OCI-LY3 (cell line): ENCODE data around the gene CKAP5.
"Not testable (repeated sequence)": the region's sequence is repeated elsewhere in the genome, so short reads cannot be mapped to it uniquely, and the experiment has no call there.

Experiments
- H2AFZ ChIP-seq: fragments of 200-600, 300-600 bp; shearing (Covaris generic); 2 replicates; pipeline ENCODE4 v1.6.0; 2014; ENCODE audit warnings: antibody characterized with exemption, low read depth, low read length
- H3K27ac ChIP-seq: fragments of 200-600, 300-600 bp; sonication (generic); 2 replicates; pipeline ENCODE4 v1.5.1; 2014; ENCODE audit warnings: mild to moderate bottlenecking, low read length, moderate library complexity, mixed read lengths
- H3K27me3 ChIP-seq: fragments of 200-600, 300-600 bp; sonication (generic); 2 replicates; pipeline ENCODE4 v1.6.1; 2014; ENCODE audit warnings: low read depth, low read length, mixed read lengths
- H3K36me3 ChIP-seq: fragments of 200-600, 300-600 bp; sonication (generic); replicated peaks from 2 replicates; pipeline ENCODE3; 2014; ENCODE audit warnings: low read depth, low read length, mixed read lengths
- H3K4me1 ChIP-seq: fragments of 300-600, 200-600 bp; sonication (generic); 2 replicates; pipeline ENCODE4 v1.6.1; 2014; ENCODE audit warnings: low read length, mixed read lengths
- H3K4me2 ChIP-seq: fragments of 200-600, 300-600 bp; sonication (generic); 2 replicates; pipeline ENCODE4 v1.6.1; 2014; ENCODE audit warnings: low read length, mixed read lengths
- H3K4me3 ChIP-seq: fragments of 300-600, 200-600 bp; sonication (generic); 2 replicates; pipeline ENCODE4 v1.5.1; 2014; ENCODE audit warnings: antibody characterized with exemption, mild to moderate bottlenecking, low read length, moderate library complexity
- H3K79me2 ChIP-seq: fragments of 300-600, 200-600 bp; shearing (Covaris generic); 2 replicates; pipeline ENCODE4 v1.6.1; 2014; ENCODE audit warnings: mild to moderate bottlenecking, low read length, mixed read lengths
- H3K9ac ChIP-seq: fragments of 300-600, 200-600 bp; shearing (Covaris generic); 2 replicates; pipeline ENCODE4 v1.6.0; 2014; ENCODE audit warnings: mild to moderate bottlenecking, low read length, moderate library complexity
- H3K9me3 ChIP-seq: fragments of 200-600, 300-600 bp; shearing (Covaris generic); 2 replicates; pipeline ENCODE4 v1.6.1; 2014; ENCODE audit warnings: low read length, mixed read lengths; ENCODE audit not compliant: insufficient read depth
- H4K20me1 ChIP-seq: fragments of 200-600, 300-600 bp; sonication (generic); 2 replicates; pipeline ENCODE4 v1.6.1; 2016; ENCODE audit warnings: low read length, mixed read lengths; ENCODE audit not compliant: insufficient read depth
- CTCF ChIP-seq: fragments of 200-600, 300-600 bp; sonication (generic); IDR thresholded peaks from 2 replicates; pipeline ENCODE4 v1.5.1; 2014; ENCODE audit warnings: antibody characterized with exemption, low read length, low read depth
- EZH2phosphoT487 ChIP-seq: fragments of 200-600 bp; shearing (Covaris generic); IDR thresholded peaks from 2 replicates; pipeline ENCODE4 v1.6.1; 2018; ENCODE audit warnings: antibody characterized with exemption, mixed run types, low read depth

CKAP5 gene

DNA sequence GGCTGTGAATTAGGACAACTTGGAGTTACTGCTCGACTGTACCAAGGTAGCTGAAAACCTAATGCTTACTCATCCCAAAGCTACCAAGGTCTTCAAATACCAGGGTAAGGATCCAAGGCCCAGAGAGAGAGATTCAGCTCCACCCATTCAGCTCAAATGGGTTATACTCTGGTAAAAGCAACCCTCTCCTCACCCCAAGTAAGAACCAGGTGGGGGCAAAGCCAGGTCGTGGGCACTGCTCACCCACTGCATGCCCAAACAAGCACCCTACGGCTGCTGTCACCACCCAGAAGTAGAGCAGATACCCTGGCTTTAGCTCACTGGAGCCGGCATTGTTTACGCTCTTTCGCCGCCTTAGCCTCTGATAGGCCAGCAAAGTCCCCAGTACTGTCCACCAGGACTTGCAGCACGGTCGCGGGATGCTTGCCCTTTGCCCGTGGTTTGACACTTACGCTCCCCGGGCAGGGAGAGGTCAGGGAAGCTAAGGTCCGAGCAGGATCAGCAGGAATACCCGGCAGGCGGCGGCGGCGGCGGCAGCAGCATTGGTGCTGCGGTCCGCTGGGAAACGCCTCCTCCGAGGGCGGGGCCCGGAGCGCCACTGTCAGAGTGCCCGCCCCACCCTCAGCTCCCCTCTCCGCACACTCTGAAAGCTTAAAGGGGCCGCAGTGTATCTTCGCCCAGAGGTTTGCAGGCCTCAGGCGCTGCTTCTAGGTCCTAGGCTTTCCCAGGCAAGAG is 19.6 kb downstream of the CKAP5 start:
- TF ChIP-seq CTCF (no peak), EZH2phosphoT487 (no peak)
- Histone ChIP-seq H4K20me1 (peaks cover 78% of the 10 kb centered on the region), H3K9me3 (no peaks in the 10 kb centered on the region), H3K27me3 (no peaks in the 10 kb centered on the region), H2AFZ (no peak overlapping the region), H3K27ac (no peak overlapping the region), H3K4me2 (peak overlapping the region; percentile 31), H3K36me3 (peaks cover 7% of the 10 kb centered on the region), H3K4me3 (peak overlapping the region; percentile 14; the same call in 1 of the 2 replicates), H3K4me1 (no peaks in the 10 kb centered on the region), H3K79me2 (peaks cover 99% of the 10 kb centered on the region), H3K9ac (no peak overlapping the region)

- Histone ChIP-seq H3K27ac (no peak overlapping the region), H3K9me3 (no peaks in the 10 kb centered on the region), H3K4me2 (no peak overlapping the region), H4K20me1 (no peaks in the 10 kb centered on the region), H3K9ac (no peak overlapping the region), H2AFZ (no peak overlapping the region), H3K36me3 (peaks cover 32% of the 10 kb centered on the region), H3K4me1 (no peaks in the 10 kb centered on the region), H3K27me3 (no peaks in the 10 kb centered on the region), H3K79me2 (peaks cover 2% of the 10 kb centered on the region; the same call in 1 of the 2 replicates), H3K4me3 (no peak overlapping the region)
- no peak for TF ChIP-seq EZH2phosphoT487
- TF ChIP-seq CTCF = peak; percentile 45
Measured at GRCh38 chr11:46808799-46809431, 37.2 kb downstream of the CKAP5 start.

DNA sequence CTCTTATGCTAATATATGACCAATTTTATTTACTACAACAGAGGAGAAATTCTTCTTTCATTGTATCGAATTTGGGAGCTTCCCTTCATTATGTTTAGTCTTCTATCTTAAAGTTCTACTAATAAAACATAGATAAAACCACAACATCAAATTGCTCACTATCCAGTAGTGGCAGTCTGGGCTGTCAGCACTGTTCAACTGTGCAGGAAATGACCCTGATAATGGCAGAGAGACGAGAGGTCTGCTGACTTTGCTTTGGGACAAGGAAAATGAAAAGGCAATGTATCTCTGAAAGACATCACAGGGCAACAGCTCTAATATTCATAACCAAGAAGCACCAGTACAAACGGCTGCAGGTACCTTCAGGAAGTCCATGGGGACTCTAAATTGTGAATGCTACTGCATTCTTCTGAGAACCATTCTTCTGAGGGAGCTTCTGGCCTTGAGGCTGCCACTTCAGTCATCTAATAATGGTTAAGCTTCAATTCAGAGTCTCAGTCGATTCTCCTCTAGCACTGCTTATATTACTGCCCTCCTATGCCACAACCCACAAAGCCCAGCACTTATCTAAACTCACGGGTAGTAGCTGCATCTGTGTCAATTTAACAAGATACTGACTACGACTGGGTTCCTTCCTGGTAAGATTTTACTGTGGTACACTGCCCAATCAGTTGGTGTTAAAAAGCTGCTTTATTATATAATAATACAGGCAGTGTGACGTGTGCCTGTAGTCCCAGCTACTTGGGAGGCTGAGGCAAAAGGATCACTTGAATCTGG is 44.2 kb downstream of the CKAP5 start:
- Histone ChIP-seq H3K27ac (no peak overlapping the region), H3K4me2 (no peak overlapping the region), H3K4me1 (no peaks in the 10 kb centered on the region), H3K36me3 (peaks cover 36% of the 10 kb centered on the region), H3K9ac (no peak overlapping the region), H3K9me3 (no peaks in the 10 kb centered on the region), H3K27me3 (no peaks in the 10 kb centered on the region), H3K79me2 (no peaks in the 10 kb centered on the region), H3K4me3 (no peak overlapping the region), H4K20me1 (no peaks in the 10 kb centered on the region), H2AFZ (no peak overlapping the region)
- TF ChIP-seq CTCF (no peak), EZH2phosphoT487 (no peak)

GRCh38 chr11:46800177-46800576 is 45.9 kb downstream of the CKAP5 start:
- no peak overlapping the region for H3K4me2 ChIP-seq
- no peaks in the 10 kb centered on the region for H3K27me3 ChIP-seq
- H3K9ac ChIP-seq = no peak overlapping the region
- H3K36me3 ChIP-seq = peaks cover 43% of the 10 kb centered on the region
- H2AFZ ChIP-seq = no peak overlapping the region
- H3K4me3 ChIP-seq = no peak overlapping the region
- TF ChIP-seq CTCF = no peak
- H3K79me2 ChIP-seq = no peaks in the 10 kb centered on the region
- no peak overlapping the region for H3K27ac ChIP-seq
- H3K9me3 ChIP-seq = no peaks in the 10 kb centered on the region
- H3K4me1 ChIP-seq = no peaks in the 10 kb centered on the region
- H4K20me1 ChIP-seq = no peaks in the 10 kb centered on the region

- H3K9ac ChIP-seq, H3K4me3 ChIP-seq, H3K4me2 ChIP-seq, H3K9me3 ChIP-seq, H3K79me2 ChIP-seq, H3K27me3 ChIP-seq, H3K4me1 ChIP-seq, H4K20me1 ChIP-seq, H2AFZ ChIP-seq, H3K27ac ChIP-seq: not testable (repeated sequence)
- peaks cover 45% of the 10 kb centered on the region for H3K36me3 ChIP-seq
Measured at GRCh38 chr11:46799725-46800124, 46.4 kb downstream of the CKAP5 start.
